Measurements from ENCODE around the gene CD7.

The CD7 gene

GRCh38 chr17:82346342-82347300, 29.2 kb upstream of the CD7 start:
- no peak for FAIRE-seq

- FAIRE-seq = no peak
Measured at GRCh38 chr17:82345151-82345976, 28.0 kb upstream of the CD7 start.

- no peak for FAIRE-seq
Measured at GRCh38 chr17:82344175-82344907, 26.9 kb upstream of the CD7 start.

GRCh38 chr17:82343560-82343959, 26.2 kb upstream of the CD7 start:
- no peak for FAIRE-seq

GRCh38 chr17:82342361-82343079, 25.1 kb upstream of the CD7 start:
- no peak for FAIRE-seq

- FAIRE-seq = no peak
Measured at GRCh38 chr17:82339634-82340580, 22.5 kb upstream of the CD7 start.

GRCh38 chr17:82338858-82339633, 21.6 kb upstream of the CD7 start:
- no peak for FAIRE-seq

GRCh38 chr17:82334622-82335394, 17.4 kb upstream of the CD7 start:
- no peak for FAIRE-seq

GRCh38 chr17:82334204-82334621, 16.8 kb upstream of the CD7 start:
- FAIRE-seq = no peak

GRCh38 chr17:82333279-82334171, 16.1 kb upstream of the CD7 start, which contains the start of gene SECTM1:
TSS of gene SECTM1 (minus strand) at chr17:82333766. CDS start at chr17:82327240, 6,526 bp downstream.
- FAIRE-seq = no peak

- FAIRE-seq = no peak
Measured at GRCh38 chr17:82332669-82333278, 15.4 kb upstream of the CD7 start.

- no peak for FAIRE-seq
Measured at GRCh38 chr17:82331345-82331939, 14.0 kb upstream of the CD7 start.

GRCh38 chr17:82330322-82331239, 13.2 kb upstream of the CD7 start:
- no peak for FAIRE-seq

- no peak for FAIRE-seq
Measured at GRCh38 chr17:82329683-82330321, 12.4 kb upstream of the CD7 start.

- no peak for FAIRE-seq
Measured at GRCh38 chr17:82328994-82329507, 11.6 kb upstream of the CD7 start.
